ENCODE data around the gene PLXNA1.

Gene PLXNA1

DNA sequence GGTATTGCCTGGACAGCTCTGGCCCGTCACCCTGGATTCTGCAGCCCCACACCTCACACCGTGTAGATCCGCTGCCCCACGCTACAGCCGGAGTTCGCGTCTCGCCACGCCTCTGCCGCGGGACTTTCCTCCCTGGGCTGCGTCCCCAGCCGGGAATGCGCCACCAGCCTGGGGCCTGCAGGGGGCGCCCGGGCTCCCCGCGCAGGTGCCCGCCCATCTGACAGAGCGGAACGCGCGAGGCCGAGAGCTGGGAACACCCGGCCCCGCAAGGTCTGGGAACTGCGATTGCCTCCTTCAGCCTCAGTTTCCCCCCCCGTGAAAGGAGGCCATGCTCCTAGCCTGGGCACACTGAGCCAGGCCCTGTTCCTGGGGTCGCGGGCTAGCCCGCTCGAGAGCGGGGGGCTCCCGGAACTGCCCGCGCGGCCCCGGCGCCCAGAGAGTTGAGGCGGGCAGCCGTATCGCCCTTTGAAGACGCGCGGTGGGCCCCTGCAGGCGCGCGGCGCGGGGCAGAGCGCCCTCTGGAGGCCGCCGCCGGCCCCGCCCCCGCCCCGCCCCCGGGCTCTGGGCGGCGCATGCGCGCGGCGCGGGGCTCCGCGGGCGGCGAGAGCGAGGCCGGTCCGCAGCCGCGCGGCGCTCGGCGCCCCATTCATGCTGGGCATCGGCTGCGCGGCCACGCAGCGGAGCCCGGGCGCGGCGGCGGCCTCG lies at the start of gene PLXNA1:
Gene PLXNA1 (plus strand): TSS at position 645 of the 705 bp plus-strand sequence. CDS start 5,479 bp downstream, outside the sequence.
- no peak for DNase-seq

- no peak for DNase-seq
These were observed 48.8 kb upstream of the PLXNA1 start for GRCh38 chr3:126934031-126934531.

- no peak for DNase-seq
These were observed 47.9 kb upstream of the PLXNA1 start for GRCh38 chr3:126934991-126935390.

DNA sequence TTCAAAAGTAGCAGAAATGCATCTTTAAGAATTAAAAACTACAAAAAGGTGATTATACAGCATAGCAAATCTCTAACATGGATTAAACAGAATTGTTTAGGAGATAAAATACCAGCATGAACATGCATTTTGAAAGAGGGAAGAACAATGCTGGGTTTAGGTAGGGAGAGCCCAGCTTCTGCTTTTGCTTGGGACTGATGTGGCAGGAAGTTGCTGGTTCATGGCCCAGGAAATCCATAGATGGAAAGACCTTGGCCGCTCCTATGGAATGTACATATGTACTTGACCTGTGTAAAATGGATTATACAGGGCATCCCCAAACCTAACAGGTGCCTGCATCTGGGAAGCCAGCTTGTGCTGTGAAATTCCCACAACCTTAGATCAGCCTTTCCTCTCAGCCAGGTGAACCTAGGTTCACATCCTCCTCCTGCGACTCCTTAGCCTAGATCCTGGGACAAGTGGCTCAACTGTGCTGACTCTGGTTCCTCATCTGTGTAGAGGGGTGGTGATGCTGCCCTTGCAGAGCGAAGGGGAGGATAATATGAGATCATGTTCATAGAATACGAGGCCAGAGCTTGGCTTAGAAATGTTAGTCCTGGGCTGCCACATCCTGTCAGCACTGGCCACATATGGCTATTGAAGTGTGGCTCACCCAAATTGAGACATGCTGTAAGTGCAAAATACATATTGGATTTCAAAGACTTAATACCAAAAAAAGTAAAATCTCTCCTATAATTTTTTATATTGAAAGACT lies 47.0 kb upstream of the PLXNA1 start:
- DNase-seq = no peak

DNA sequence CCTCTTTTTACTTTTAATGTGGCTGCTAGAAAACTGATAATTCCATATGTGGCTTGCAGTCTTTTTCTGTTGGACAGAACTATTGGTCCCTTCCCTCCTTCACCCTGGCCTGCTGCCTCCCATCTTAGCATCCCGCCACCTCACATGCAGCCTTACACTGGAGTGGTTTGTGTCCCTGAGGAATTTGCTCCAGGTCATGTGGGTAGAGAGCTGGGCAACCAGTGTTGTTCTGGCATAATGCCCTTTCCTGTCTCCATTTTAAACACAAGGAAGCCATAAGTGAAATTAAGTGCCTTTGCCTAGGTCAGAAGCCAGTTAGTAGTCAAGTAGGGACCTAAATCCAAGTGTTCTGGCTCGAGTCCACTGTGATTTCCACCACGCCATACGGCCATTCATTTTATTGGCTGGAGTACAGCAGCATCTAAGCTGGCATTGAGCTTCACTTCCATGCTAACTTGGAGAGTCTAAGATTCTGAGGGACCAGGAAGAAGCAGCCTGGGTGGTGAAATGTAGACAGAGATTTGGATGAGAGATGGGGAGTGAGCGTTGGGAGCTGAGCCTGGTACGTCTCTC lies 46.0 kb upstream of the PLXNA1 start:
- no peak for DNase-seq

DNA sequence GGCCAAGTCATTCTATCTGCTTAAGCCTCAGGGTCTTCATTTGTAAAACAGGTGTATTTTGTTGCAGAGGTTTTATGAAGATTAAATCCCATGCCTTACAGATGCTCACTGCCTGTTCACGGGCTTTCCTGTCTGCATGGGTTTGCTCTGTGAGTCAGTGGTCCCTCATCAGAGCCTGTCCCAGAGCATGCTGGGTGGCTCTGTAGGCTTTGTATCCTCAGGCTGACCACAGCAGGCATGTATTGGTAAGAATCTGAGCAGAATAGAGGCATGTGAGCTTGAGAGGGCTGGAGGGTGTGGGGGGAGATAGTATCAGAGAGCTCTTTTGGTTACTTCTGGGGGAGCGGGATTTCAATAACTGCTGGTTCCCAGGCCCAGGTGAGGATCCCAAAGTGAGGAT lies 45.4 kb upstream of the PLXNA1 start:
- no peak for DNase-seq

DNA sequence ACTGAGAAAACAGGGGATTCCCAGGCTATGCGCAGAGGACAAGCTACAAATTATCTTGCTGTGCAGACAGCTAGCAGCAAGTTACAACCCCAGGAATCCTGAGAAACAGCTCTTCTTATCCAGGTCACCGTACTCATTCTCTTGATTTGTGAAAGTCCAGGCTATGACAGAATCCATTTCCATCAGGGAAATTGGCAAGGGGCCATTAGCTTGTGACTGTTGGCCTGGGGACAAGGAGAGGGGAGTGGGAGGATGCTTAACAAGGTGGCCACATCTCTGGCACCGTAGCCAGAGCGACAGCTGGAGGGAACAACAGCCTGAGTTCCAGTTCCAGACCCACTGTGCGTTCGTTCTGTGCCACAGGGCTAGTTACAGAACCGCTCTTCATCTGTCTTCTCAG lies 44.9 kb upstream of the PLXNA1 start:
- DNase-seq = no peak

GRCh38 chr3:126938520-126939337 lies 44.2 kb upstream of the PLXNA1 start:
- DNase-seq = no peak

DNA sequence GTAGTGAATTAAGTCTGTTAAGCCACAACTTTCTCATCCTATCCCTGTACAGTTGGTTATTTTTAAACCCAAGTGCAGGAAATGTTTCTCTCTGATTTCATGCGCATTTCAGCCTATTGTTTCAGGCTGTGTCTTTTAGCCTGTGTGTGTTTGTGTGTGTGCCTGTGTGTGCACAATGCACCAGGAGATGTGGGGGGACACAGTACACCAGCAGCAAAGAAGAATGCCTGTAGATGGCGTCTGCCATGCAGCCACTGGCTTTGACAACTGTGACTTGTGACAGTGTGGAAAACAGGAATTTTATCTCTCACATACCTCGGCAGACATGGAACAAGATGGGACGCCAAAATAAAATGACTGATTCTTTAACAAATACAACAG lies 43.6 kb upstream of the PLXNA1 start:
- no peak for DNase-seq

DNA sequence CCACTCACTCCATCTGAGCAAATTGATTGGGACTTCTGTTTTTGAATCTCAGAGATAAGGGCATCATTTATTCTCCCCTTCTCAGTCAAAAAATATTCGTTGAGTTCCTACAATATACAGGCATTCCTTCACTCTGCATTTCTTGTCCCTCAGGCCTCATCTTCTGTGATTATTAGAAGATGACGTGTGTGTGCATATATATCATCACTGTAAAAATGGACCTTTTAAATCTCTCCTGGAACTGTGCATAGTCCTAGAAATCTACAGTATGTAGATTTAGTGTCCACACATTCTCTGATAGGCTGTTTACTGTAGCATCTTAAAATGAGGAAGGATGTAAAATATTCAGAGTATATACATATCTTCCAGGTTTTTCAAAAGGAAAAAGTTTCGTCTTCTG lies 43.2 kb upstream of the PLXNA1 start:
- no peak for DNase-seq

GRCh38 chr3:126941721-126942270 lies 41.1 kb upstream of the PLXNA1 start:
- DNase-seq = no peak

DNA sequence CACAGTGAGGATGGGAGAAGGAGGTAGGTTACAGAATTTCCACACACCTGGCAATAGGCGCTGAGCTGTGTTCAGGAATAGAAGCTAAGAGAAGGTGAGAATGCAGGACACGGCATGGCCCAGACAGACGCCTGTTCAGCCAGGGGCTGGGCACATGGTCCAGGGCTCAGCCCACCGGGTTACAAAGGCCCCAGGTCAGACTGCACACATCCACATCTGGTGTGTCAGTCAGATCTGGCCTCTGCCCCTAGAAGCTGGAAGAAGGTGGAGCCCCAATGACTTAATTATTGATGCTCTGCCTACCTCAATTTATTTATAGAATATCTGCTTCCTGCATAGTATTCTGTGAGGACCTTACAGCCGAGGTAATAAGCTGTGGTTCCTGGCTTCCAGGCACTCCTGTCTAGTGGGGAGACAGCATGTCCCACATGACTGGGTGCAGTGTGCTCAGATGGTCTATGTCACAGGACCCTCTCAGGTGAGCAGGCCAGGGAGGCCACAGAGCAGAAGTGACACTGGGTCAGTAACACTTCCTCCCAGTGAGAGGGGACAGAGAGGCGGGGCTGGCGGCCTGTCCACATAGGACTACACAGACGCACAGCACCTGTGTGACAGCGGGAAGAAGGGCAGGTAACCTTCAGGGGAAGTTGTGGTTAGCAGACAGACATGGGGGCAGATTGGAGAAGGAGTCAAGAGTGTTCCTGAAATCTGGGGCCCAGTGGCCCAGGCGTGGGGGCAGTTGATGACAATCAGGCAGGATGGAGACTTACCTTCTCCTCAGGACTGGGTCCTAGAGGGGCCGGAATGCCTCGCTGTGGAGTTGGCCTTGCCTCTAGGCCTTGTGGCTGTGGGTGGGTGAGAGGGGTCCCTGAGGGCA lies 38.6 kb upstream of the PLXNA1 start:
- DNase-seq = no peak

DNA sequence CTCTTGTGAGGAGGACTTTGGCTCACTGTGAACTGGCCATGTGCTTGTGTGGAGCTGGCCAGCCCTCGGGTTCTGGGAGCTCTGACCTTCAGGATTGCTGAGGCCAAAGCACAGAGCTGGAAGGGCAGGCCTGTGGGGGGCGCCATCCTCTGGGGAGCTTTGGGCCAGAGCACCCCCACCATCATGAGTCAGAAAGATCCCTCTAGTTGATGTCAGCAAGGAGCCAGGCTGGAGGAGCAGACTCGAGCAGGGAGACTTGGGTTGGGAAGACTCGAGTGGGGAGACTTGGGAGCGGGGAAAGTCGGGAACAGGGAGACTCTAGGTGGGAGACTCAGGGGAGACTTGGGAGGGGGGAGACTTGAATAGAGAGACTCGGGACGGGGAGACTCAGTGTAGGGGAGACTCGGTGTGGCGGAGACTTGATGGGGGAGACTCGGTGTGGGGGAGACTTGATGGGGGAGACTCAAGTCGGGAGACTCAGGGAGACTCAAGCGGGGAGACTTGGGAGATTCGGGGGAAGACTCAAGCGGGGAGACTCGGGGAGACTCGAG lies 37.7 kb upstream of the PLXNA1 start:
- DNase-seq = no peak

- DNase-seq = no peak
These were observed 37.0 kb upstream of the PLXNA1 start for GRCh38 chr3:126945891-126946290.

DNA sequence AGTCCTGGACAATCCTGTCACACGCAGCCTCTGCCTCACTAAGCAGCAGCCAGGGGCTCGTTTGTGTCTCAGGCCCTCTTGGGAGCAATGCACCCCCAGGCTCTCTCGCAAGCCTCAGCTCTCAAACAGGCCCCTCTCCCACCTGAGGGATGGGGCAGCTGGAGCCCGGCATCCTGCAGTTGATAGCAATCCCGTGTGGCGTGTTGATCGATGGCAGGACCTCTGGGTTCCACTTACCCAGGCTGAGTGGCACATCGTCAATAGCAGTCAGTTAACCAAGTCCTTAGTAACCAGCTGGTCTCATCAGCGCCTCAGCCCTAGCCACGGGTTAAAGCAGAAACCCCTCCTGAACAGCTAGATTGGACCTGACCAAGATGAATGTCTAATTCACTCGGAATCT lies 36.5 kb upstream of the PLXNA1 start:
- DNase-seq = no peak

DNA sequence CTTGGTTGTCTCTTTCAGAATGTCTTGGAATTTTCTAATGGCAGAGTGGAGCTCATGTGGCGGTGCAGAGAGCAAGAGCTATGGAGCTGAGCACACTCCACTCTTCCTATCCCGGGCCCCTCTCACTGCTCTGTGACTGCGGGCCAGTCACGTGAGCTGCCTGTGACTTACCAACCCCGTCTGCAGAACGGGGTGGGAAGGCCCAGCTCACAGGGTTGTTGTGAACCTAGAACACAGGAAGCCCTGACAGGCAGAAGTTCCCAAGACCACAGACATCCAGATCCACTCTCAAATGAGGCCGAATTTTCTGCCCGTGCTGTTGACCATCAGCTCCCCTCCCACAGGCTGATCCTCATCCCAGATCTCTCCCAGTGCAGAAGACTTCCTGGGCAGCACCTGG lies 35.5 kb upstream of the PLXNA1 start:
- DNase-seq = no peak

- DNase-seq = no peak
These were observed 33.9 kb upstream of the PLXNA1 start for GRCh38 chr3:126948980-126949535.

GRCh38 chr3:126951561-126951960 lies 31.4 kb upstream of the PLXNA1 start:
- DNase-seq = no peak

- DNase-seq = no peak
These were observed 30.5 kb upstream of the PLXNA1 start for GRCh38 chr3:126952261-126952982.

DNA sequence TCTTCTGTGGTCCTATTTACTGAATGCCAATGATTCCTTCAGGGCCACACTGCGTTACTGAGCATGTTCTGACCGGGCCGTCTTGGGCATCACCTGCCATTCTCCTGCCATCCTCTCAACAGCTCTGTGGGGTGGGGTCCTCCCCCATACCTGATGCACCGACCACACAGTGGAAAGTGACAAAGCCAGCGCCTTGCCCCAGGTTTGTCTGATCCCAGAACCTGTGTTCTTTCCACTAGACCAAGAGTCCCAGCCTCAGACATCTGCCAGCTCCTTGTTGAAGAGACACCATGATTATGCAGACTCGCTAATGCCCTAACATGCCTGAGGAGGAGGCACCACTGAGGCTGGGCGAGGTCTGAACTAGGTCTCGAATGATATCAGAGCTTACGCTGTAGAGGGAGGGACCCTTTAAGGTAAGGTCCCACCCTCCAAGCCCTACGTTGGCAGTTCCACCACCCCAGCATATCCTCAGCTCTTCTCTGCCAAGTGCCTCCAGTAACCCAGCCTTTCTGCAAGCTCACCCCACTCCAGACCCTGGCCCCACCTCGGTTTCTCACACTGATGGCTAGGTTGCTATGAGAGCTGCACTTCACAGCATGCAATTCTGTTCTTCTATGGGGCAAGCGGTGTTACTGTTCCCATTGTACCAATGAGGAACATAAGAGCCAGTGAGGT lies 29.8 kb upstream of the PLXNA1 start:
- no peak for DNase-seq
